GM13976 (cell line): Measurements from ENCODE around the gene GLCCI1.

Experiments used
- DNase-seq: peaks from one replicate; pipeline ENCODE4 v3.0.0; 2012; ENCODE audit warnings: low spot score
- CTCF ChIP-seq: IDR thresholded peaks from 2 replicates; pipeline ENCODE4 v1.5.1; 2012; ENCODE audit warnings: borderline replicate concordance, mild to moderate bottlenecking; ENCODE audit not compliant: insufficient read depth; ENCODE audit errors: extremely low read depth, missing control alignments, control extremely low read depth
- in situ Hi-C: fragments of 300-500 bp; cut with MboI; formaldehyde crosslinking; loops from one replicate; pipeline ENCODE4 v1.12.0; 2022; ENCODE audit warnings: low sequenced_read_pairs, mixed read lengths, inconsistent platforms; ENCODE audit not compliant: unreplicated experiment

The GLCCI1 gene

GRCh38 chr7:8111282-8111960 lies 142.8 kb downstream of the GLCCI1 start:
- no peak for TF ChIP-seq CTCF
- in situ Hi-C loops, result no loop called here
- DNase-seq, result no peak

GRCh38 chr7:8112685-8113084 lies 144.1 kb downstream of the GLCCI1 start:
- in situ Hi-C loops, result no loop called here
- DNase-seq, result no peak
- TF ChIP-seq CTCF, result no peak

DNA sequence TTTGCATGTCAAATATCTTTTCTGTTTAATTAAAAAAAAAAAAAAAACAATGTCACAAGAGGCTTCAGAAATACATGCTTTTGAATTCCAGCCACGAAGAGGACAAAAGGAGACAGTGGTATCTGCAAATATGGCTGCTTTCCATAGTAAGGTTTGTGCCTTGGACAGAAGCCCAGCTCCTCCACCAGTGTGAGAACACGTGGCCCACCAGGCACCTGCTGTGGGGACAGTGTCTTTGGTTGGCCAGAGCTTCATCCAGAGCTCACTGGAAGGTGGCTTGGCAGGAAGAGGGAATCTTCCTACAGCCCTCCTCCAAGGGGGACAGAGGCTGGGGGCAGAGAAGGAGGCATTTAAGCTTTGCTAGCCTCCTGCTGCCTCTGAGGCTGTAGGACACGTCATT lies 144.6 kb downstream of the GLCCI1 start:
- TF ChIP-seq CTCF, result no peak
- no peak for DNase-seq
- in situ Hi-C loops, result no loop called here

DNA sequence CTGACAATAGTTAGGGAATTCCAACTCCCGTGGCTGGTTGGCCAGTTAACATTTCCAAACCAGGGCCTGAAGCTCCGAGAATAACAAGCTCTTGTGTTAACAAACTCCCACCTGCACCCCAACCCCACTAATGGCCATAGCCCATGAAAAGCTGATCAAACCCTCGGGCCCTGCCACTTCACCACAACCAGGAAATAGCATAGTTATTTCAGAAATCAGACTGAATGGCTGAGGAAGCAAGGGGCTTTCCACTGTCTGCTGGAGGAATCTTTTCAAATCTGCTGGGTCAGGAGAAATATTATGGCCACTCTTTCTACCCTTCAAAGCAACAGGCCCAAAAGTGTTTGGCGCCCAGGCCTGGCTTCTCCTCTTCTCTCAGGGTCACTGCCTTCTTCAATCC lies 145.6 kb downstream of the GLCCI1 start:
- no peak for TF ChIP-seq CTCF

GRCh38 chr7:8115547-8116402 lies 147.2 kb downstream of the GLCCI1 start:
- peak; percentile 63 for DNase-seq
- in situ Hi-C loops, result no loop called here
- no peak for TF ChIP-seq CTCF

More for the DNA sequence above, 145.6 kb downstream of the GLCCI1 start:
- DNase-seq, result peak; percentile 56
- in situ Hi-C loops, result no loop called here

- in situ Hi-C loops, result no loop called here
- TF ChIP-seq CTCF, result no peak
- DNase-seq, result no peak
Observed at GRCh38 chr7:8117195-8117594, 148.6 kb downstream of the GLCCI1 start.
